ENCODE measurements around the gene BCL11A.

The BCL11A gene

DNA sequence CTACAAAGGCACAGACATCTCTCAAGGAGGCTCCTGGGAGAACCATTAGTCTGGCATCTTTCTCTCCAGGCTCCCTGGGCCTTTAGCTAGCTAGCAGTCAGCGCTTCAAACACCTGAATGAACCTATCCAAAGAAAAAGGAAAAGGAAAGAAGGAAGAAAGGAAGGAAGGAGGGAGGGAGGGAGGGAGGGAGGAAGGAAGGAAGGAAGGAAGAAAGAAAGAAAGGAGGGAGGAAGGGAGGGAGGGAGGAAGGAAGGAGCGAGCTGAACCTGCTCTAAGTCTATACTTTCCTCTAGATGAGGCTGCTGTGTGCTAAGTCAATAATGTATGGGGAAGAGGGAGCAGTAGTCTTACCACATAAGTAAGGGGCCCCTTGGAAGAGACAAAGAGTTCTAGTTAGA is 5.1 kb upstream of the BCL11A start:
- DNase-seq (ENCODE audit: low read depth in 2 of 2): no peak

- no peak for DNase-seq (ENCODE audit: low read depth in 2 of 2)
Observed at GRCh38 chr2:60557486-60557864, 4.0 kb upstream of the BCL11A start.

DNA sequence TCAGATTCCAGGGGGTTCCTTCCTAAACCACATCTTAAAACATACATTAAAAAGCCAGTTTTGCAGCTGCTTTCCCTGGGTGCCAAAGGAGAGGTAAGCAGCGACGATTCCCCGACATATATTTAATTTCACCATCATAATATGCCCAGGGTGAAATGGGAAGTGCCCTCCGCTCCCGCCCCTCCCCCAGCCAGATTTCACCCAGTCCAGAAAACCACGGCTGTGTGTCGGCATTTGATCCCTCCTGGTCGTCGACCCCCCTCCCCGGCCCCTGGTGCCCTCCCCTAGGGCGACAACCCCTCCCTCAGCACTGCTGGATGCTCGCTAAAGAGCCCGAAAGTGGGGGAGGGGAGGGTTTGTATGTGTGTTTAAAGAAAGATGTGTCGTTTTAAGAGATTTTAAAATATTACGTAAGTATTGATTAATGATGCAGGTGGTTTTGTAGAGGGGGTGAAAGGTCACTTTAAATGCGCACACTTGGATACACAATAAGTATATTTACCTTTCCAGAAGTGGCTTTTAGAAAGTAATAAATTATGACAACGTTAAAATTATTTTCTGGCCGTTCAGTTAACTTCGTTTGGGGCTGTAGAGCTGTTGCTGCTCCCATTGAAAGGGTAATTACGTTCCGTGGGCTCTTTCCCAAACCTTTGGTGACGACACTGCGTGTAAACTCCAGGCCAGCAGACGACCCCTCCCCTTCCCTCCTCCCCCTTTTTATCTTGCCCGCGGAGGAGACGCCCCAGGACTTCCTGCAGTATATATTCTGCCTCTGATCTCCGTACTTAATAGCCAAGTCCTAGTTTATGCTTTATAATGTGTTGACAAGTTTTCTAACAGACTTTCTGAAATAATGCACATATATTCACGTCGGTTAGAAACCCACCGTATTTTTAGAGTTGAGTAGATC is 3.4 kb upstream of the BCL11A start:
- DNase-seq (ENCODE audit: low read depth in 2 of 2): no peak

- DNase-seq (ENCODE audit: low read depth in 2 of 2): no peak
Observed at GRCh38 chr2:60556175-60556574, 2.7 kb upstream of the BCL11A start.

DNA sequence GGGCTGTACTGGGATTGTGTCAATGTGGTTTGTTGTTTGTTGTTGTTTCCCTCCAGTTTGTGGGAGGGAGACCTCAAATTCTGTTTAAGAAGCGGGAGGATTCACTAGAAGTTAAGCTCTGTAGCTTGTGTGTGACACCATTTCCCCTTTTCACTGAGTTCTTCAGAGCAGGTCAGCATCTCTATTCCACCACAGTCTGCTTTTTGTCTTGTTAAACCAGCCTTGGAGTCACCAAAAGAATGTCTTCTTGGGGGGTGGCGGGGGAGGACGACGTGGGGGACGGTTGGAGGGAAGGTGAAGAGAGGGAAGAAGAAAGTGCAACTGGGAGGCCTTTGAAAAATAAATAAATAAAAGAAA is 2.3 kb upstream of the BCL11A start:
- DNase-seq (ENCODE audit: low read depth in 2 of 2): no peak

GRCh38 chr2:60555066-60555782 is 1.8 kb upstream of the BCL11A start:
- peak; percentile 43 to 48 for DNase-seq (ENCODE audit: low read depth in 2 of 2)

- no peak for DNase-seq (ENCODE audit: low read depth in 2 of 2)
Observed at GRCh38 chr2:60554646-60555065, 1.2 kb upstream of the BCL11A start.

DNA sequence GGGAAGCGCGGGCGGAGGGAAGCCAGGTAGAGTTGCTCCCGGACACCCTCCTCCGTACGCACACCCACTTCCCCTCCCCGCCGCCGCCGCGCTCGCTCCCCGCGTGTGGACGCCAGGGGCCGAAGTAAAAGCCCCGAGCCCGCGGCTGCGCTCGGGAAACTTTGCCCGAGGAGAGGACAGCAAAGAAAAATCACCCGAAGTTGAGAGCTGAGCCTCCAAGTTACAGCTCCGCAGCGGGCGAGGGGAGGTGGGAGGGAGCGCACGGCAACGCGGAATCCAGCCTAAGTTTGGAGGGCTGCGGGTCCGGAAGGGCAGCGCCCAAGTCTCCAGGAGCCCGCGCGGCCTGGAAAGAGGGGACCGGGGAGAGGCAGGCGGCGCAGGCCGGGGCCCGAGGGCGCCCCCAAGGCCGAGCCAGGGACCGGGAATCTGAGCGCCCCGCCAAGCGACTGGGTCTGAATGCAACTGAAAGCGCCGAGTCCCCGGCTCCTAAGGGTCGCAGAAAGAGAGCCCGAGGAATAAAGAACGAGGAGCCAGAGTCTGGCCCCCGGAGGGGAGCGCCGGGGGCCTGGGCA is 706 bp upstream of the BCL11A start:
- DNase-seq (ENCODE audit: low read depth in 2 of 2): no peak

DNA sequence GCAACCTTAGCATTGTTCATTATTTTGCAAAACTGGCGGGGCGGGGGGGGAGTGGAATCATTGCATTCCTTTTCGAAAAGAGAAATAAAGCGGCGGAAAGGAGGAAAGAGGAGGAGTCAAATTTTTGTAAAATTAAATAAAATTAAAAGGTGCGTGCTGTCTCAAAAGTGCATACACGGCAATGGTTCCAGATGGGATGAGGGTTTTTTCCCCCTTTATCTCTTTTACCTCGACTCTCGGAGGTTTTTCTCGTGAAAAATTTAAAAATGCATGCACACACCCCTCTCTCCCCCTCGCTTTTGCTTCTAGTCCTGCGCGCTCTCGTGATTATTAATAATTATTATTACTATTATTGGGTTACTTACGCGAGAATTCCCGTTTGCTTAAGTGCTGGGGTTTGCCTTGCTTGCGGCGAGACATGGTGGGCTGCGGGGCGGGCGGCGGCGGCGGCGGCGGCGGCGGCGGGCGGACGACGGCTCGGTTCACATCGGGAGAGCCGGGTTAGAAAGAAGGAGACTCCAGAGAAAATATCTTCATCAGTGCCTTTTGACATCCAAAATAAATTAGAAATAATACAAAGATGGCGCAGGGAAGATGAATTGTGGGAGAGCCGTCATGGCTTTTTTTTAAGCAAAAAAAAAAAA is 481 bp downstream of the BCL11A start:
- DNase-seq (ENCODE audit: low read depth in 2 of 2): no peak

GRCh38 chr2:60552078-60552850 is 1.2 kb downstream of the BCL11A start:
- DNase-seq (ENCODE audit: low read depth in 2 of 2): no peak

GRCh38 chr2:60551240-60552077 is 2.0 kb downstream of the BCL11A start:
- DNase-seq (ENCODE audit: low read depth in 2 of 2): no peak

- DNase-seq (ENCODE audit: low read depth in 2 of 2): no peak
Observed at GRCh38 chr2:60550984-60551239, 2.5 kb downstream of the BCL11A start.

DNA sequence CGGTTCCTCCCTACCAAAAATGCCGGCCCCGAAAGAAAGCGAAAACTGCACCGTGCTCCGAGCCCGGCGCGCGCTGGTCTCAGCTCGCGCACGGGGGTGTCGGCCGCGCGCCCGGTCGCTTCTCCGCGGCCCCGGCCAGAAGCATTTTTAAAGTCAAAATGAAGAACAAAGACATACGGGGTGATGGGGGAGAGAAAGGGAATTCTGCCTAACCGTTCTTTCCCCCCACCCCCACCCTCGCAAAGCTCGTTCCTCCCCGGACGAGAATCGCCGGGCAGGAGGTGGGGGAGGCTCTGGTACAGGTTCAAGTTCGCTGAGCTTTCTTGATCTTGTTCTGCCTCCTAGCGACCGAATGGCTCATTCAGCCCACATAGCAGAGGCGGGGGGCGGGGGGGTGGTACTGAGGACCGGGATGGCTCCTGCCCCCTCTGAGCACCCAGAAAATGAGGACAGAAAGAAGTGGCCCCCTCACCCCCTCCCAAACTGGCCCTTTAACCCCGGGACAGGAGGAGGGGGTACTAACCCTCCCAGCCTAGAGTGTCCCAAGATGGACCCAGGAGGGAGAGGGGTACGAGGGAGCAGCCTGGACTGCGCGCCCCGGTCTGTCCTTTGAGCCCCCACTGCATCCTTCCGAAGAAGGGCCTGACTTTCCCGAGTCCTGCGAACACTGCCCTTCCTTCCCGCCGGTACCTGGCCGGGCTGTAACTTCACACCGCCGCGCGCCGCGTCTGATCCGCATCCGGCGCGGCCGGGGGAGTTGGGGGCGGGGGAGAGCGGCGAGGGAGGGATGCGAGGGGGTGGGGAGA is 3.1 kb downstream of the BCL11A start:
- no peak for DNase-seq (ENCODE audit: low read depth in 2 of 2)

GRCh38 chr2:60549928-60550177 is 3.6 kb downstream of the BCL11A start:
- DNase-seq (ENCODE audit: low read depth in 2 of 2): no peak

DNA sequence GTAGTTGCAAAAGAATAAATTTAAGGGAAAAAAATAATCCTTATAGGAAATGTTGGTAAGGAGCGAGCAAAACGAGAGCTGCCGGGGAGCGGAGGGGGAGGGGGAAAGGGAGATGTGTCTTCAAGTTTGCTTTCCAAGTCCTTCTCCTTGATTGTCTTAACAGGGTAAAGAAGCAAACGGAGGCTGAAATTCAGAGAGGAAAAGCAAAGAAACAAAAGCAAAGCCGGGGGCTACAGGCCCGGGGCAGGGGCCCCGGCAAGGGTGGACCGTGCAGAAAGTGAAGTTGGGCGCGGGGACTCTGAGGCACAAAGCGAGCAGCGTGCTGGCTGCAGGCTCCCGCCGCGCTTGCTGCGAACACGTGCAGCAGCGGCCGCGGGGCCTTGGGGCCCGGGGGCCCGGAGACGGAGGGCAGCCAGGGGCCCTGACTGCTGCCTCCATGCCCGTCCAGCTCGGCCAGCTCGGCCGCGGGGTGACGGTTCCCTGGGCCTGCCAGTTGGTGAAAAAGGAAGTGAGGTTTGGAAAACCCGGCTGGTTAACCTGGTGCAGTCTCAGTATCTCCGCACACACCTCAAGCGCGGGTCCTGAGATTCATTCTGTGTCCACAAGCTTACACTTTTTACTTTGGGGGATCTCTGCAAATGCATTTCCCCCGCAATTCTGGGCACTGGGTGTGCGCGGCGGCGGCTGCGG is 4.1 kb downstream of the BCL11A start:
- no peak for DNase-seq (ENCODE audit: low read depth in 2 of 2)

- no peak for DNase-seq (ENCODE audit: low read depth in 2 of 2)
Observed at GRCh38 chr2:60548845-60549237, 4.6 kb downstream of the BCL11A start.

GRCh38 chr2:60548311-60548710 is 5.1 kb downstream of the BCL11A start:
- DNase-seq (ENCODE audit: low read depth in 2 of 2): no peak

DNA sequence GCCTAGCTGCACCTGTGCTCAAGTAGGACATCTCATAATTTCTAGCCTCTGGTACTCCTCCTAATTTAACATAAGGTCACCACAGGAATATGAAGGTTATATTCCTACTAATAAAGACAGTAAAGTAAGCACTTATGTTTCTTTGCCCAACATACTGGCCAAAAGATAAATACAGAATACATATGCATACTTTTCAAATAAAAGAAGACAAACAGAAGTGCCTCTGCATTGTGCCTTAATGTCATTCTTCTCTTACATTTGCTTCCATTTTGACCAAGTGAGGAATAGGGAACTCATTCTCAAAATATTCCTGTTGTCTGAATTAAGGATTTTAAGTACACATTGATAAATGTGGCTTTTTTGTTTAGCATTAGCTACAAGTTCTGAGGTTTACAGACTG is 5.6 kb downstream of the BCL11A start:
- no peak for DNase-seq (ENCODE audit: low read depth in 2 of 2)

DNA sequence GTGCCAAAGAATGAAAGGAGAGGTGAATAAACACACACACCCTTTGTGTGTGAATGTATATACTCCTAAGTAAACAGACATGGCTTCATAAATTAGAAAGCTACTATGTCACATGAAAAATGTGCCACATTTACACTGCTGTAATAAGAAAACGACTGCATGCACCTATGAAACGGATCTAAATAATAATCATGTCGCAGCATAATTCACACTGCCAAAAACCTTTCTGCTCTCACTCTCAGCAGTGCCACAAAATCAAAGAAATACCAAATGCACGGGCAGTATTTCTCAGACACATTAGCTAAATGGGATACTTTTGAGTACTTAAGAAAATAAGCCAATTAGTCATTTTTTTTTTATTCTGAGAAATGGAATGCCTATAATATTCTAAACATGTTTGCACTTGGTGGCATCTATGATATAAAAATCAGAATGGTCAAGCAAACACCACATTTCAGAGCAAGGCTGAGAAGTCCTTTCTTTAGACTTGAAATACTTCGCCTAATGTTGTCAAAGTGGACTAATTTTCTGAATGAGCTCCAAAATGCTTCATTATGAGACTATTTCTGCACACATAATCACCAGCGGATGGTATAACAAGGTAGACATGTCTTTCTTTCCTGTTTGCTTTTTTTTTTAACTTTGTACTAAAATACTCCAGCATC is 6.6 kb downstream of the BCL11A start:
- DNase-seq (ENCODE audit: low read depth in 2 of 2): no peak
